GM21381 (cell line): ENCODE measurements around the gene PLCD1.
"Not testable (repeated sequence)": the region's sequence is repeated elsewhere in the genome, so short reads cannot be mapped to it uniquely, and the experiment has no call there.

Experiments used
- ATAC-seq: cut with Tn5 transposase; IDR thresholded peaks from one replicate; pipeline ENCODE4 v1.9.1; 2021; ENCODE audit warnings: mild to moderate bottlenecking, moderate library complexity; ENCODE audit not compliant: unreplicated experiment

The PLCD1 gene

GRCh38 chr3:38038447-38038911, 9.0 kb upstream of the PLCD1 start:
- ATAC-seq = no peak

- ATAC-seq = no peak
These were observed 7.5 kb upstream of the PLCD1 start for GRCh38 chr3:38036906-38037305.

- no peak for ATAC-seq
These were observed 6.8 kb upstream of the PLCD1 start for GRCh38 chr3:38036286-38036685.

GRCh38 chr3:38034335-38034734, 4.9 kb upstream of the PLCD1 start:
- ATAC-seq = not testable (repeated sequence)

GRCh38 chr3:38033586-38033985, 4.1 kb upstream of the PLCD1 start:
- ATAC-seq = not testable (repeated sequence)

GRCh38 chr3:38032328-38032865, 3.0 kb upstream of the PLCD1 start:
- no peak for ATAC-seq

- no peak for ATAC-seq
These were observed 1.9 kb upstream of the PLCD1 start for GRCh38 chr3:38031022-38031994.

GRCh38 chr3:38030126-38031021, 932 bp upstream of the PLCD1 start:
- no peak for ATAC-seq

- ATAC-seq = no peak
These were observed 651 bp downstream of the PLCD1 start for GRCh38 chr3:38028621-38029361.

GRCh38 chr3:38027466-38028465, 1.7 kb downstream of the PLCD1 start:
- ATAC-seq = no peak

GRCh38 chr3:38026856-38027255, 2.6 kb downstream of the PLCD1 start:
- ATAC-seq = no peak

GRCh38 chr3:38022896-38023709, 6.3 kb downstream of the PLCD1 start:
- ATAC-seq = no peak

GRCh38 chr3:38022301-38022700, 7.1 kb downstream of the PLCD1 start:
- ATAC-seq = no peak

GRCh38 chr3:38021196-38021595, 8.2 kb downstream of the PLCD1 start:
- ATAC-seq = no peak

GRCh38 chr3:38020342-38020726, 9.1 kb downstream of the PLCD1 start:
- no peak for ATAC-seq

GRCh38 chr3:38019658-38020341, 9.6 kb downstream of the PLCD1 start:
- ATAC-seq = no peak

GRCh38 chr3:38018296-38019266, 10.9 kb downstream of the PLCD1 start:
- no peak for ATAC-seq
